GM19023 (cell line): Measurements from ENCODE around the gene ITGB8.

ENCODE experiments used
- ATAC-seq: cut with Tn5 transposase; IDR thresholded peaks from one replicate; pipeline ENCODE4 v1.9.1; 2021; ENCODE audit warnings: mild to moderate bottlenecking, moderate library complexity; ENCODE audit not compliant: unreplicated experiment

ITGB8 gene

DNA sequence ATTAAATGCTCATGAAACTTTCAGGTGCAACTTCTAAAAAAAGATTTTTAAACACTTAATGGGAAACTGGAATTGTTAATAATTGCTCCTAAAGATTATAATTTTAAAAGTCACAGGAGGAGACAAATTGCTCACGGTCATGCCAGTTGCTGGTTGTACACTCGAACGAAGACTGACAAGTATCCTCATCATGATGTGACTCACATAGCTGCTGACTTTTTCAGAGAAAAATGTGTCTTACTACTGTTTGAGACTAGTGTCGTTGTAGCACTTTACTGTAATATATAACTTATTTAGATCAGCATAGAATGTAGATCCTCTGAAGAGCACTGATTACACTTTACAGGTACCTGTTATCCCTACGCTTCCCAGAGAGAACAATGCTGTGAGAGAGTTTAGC is 79.3 kb downstream of the ITGB8 start:
- no peak for ATAC-seq

DNA sequence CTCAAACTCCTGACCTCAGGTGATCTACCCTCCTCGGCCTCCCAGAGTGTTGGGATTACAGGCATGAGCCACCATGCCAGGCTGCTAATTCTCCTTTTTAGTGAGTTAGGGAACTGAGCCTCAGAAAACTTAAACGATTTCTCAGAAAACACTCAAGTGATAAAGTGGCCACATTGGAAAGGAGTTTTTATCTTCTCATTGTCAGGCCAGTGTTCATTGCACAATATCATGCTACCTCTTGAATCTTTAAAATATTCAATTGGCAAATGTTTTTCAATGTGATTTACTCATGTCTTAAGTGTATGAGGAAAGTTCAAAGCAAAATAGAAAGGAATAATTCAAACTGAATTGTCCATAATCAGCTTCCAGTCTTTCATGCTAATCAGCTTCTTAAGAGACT is 80.7 kb downstream of the ITGB8 start:
- ATAC-seq = no peak

DNA sequence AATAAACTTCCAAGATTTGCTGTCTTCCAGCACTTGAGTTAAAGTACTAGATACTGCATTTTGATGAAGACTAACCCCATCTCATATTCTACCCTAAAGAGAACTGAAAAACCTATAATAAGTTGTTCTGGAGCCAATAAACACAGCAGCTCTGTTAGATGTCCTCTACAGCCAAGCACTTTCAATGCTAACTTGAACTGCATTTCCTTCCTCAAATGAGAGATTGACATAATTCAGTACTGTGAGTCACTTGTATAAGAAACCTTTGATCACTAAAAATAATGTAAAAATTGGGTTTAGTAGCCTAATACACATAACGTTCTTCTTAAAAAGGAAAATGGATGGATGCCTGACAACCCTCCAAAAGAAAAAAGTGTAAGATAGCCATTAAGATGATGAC is 81.3 kb downstream of the ITGB8 start:
- no peak for ATAC-seq

DNA sequence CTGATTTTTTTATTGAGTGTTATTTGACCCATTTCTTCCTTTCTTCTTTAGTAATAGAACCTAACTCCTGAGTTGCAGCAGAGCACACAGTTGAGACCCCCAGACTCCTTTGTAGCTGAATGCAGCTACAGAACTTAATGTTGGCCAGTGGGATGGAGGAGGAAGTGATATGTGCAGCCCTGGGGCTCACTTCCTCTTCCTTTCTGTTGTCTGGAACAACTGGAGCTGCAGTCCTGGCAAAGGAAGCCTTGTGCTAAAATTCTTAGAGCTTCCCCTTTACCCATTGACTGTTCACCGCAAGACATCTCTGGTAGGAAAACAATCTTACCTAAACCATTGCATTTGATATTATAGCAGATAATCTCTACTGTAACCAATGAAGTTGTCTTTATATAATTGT is 86.6 kb downstream of the ITGB8 start:
- no peak for ATAC-seq

DNA sequence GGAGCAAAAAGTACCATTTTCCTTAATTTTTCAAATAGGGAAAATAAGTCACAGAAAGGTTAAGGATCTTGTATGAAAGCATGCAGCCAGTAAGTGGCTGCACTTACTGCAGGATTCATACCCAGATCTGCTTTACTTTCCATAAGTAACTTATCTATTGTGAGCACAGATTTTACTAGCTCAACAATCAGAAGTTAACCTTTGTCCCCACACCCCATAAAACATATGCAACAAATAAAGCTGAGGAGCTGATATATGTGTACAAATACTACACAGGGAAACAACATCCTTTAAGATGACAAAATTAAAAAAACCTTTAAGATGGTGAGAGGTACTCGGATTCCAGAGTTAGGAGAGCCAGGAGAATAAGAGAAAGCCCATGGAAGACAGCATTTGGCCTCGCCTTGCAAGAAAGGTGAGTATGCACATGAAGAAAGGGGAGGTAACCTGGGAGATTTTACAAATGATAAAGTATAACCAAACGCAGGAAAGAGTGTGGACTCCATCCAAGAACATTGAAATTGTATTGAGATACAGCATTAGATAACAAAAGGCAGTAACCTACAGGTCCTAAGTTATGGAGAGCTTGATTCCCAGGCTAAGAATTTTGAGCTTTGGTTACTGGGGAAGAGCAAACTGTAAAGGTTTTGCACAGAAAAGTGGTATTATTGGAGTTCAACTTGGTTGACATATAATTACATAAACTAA is 87.1 kb downstream of the ITGB8 start:
- no peak for ATAC-seq

DNA sequence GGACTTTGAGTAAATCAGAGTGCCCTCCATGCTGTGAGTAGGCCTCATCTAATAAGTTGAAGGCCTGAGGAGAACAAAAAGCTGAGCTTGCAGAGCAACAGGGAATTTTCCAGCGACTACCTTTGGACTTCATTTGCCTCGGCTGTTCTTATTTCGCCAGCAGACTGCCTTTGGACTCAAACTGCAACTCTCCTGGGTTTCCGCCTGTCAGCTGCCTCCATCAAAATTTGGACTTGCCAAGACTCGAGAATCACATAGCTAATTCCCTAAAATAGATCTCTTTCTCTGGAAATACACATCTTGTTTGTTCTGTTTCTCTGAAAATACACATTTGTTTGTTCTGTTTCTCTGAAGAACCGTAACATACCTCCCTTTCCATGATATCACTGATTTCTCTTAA is 93.8 kb downstream of the ITGB8 start:
- no peak for ATAC-seq

DNA sequence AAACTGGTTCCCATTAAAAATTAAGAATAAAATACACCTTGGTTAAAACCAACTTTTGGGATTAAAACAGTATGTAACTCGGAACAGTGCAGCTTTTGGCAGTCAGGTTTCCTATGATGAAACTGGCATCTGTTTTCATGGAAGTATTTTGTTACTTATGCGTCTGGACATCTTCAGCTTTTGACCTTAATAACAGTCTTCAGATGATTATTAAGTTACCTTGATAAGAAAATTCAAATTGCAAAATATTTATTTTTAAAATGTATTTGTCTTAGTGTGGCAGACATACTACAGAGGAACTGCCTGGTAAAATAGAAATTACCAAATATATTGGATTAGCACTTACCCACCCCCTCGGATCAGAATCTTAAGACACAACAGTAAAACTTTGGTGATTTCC is 100.0 kb downstream of the ITGB8 start:
- ATAC-seq = no peak

DNA sequence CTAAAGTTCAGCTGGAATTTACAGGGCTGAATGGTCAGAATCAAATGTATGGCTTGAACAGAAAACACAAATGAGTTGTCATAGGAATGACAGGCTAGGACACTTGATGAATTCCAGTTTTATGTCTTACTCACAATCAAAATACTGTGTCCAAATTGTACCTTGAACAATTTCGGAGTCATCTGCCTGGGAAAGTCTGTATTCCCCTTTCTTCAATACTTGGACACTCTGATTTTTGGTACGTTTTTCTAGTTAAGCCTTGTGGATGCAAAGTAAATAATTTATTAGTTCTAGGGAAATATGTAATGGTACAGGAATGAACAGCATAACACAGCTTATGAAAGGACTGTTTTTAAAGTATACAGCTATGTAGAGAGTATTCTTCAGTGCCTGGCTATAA is 100.4 kb downstream of the ITGB8 start:
- ATAC-seq = no peak

DNA sequence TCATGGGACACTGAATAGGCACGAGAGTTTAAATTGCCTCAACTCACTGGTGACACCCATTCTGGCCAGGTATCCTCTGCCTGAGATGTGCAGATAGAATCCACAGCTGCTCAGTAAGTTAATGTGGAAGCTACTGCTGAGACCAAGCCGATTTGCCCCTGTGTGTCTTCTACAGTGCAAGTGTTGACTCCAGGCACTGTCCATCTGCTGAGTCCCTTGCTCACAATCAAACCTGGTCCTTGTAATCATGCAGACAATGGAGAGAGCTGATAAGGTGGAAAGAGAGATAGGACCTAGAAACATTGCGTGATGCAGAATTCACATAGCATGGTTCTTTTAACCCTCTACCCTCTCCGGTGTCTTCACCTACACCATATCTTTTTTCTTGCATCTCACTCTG is 101.4 kb downstream of the ITGB8 start:
- no peak for ATAC-seq

DNA sequence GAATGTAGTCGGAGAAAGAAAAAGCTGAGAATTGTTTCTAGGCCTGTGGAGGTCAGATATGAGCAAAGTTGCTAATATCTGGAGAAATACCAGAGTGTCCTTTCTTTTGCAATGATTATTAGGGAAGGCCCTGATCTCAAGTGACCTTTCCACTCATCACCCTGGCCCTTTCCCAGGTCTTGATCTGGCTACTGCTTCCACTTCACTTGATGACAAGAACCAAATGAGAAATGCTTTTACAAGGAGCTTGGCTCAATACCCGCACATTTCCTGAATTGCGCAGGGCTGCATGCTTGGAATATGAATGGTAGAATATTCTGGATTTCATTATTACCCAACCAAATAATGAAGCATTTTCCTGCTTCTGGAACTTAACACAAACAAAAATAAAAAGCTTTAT is 104.6 kb downstream of the ITGB8 start:
- no peak for ATAC-seq

DNA sequence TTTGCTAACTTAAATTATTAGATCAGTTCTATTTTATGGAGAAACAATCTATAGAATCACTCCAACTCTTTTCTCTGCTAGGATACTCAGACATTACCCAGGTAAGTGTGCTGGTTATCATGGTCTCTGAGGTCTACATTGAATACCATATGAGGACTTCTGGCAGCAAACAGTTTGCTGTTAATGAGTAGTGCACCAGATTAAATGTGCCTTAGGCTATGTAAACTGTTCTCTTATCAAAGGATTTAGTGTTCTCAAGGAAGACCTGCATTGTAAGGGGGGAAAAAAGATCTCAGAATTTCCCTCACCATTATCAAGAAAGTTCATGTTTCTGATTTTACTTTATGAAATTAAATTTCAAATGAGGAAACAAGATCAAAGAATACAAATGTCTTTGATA is 107.5 kb downstream of the ITGB8 start:
- ATAC-seq = no peak

DNA sequence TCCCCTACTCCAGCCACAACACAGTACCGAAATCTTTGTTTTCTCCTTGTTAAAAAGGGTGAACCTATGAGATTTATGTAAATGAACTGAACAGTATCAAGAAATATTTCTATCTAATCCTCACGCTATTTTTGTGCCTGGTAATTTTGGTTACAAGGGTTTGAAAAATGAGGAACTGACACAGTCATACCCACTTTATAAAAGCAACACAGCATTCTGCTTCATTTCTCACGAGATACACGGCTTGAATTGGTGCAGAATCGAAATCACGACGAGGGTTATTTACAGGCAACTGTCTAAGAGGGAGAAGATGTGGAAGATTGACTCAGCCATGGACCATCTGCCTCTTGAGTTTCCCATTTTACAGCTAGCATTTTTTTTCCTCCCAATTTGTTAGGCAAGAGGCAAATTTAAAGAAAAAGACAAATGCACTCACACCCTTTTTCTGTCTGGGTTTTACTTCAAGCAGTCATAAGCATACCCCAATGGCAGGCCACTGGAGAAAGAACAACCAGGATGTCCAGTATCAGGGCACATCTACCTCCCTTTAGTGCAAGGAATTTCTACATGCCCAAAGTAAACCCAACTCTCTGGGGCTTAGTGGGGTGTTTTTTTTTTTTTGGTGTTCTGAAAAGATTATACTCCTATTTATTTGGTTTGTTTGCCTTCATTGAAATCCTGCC is 108.1 kb downstream of the ITGB8 start:
- ATAC-seq = peak; percentile 83

DNA sequence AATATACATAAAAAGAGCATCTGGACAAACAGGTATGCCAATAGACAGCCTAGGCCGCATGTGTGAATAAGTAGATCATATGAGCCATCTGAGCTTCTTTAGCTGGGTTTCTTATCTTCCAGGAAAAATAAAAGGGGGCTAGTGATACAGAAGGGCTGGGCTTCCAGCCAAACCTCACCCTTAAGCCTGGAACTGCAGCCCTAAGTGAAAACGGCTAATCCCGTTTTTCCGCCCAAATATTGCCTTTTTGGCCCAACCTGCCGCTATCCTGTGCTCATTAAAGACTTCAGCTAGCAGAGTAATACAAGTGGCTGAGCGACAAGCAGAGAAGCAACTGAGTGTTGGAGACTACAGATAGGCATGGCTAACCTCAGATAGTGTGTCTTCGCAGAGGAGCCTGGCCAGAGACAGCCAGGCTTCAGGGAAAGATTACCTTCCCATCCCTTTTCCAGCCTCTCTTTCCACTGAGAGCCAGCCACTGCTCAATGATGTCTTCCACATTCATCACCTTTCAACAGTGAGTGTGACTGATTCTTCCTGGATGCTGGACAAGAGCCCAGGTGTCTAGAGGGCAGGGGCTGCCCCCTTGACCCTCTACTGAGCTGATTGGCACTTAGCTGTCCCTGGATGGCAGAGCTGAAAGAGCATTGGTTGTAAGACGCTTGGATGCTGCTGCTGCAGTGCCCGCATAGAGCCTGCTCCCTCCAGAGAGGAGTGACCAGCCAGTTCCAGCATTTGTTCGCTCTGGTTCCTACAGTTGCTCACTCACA is 108.9 kb downstream of the ITGB8 start:
- ATAC-seq = no peak

DNA sequence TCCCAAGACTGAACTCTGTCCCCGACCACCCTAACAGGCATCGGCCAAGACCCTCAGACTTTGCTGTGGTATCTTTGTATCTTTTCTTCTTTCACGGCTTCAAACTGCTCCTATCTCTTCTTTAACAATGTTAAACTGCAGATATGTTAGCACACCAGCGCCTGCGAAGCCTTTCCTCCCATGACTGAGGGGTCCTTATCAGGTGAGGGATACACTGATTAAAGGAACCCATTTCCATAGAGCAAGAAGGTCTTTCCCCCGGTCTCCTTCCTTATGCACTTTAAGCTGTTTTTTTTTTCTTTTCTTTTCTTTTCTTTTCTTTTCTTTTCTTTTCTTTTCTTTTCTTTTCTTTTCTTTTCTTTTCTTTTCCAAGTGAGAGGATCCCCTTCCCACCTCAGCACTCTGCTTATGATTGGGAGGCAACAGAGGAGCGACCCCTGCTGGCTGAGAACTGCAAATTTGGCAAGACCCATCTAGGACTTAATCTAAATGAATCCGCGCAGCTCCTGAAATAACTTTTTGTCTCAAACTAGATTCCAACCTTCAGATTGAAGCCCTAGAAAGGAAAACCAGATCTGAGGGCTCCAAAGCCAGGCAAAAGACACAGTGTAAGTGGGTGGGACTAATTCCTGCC is 109.9 kb downstream of the ITGB8 start:
- no peak for ATAC-seq

DNA sequence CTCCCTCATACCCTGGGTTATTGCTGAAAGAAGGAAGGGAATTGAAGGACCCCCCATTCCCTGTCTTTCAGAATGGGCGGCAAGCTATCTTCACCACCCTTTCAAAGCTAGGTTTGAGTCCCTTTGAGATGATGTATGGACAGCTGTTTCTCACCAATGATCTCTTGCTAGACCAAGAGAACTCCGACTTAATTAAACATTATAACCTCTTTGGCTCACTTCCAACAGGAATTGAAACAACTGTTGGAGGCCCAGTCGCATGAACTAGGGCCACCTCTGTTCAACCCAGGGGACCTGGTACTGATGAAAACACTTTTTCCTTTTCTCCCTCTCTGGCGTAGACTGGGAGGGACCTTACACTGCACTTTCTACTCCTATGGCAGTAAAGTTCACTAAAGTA is 110.6 kb downstream of the ITGB8 start:
- no peak for ATAC-seq

DNA sequence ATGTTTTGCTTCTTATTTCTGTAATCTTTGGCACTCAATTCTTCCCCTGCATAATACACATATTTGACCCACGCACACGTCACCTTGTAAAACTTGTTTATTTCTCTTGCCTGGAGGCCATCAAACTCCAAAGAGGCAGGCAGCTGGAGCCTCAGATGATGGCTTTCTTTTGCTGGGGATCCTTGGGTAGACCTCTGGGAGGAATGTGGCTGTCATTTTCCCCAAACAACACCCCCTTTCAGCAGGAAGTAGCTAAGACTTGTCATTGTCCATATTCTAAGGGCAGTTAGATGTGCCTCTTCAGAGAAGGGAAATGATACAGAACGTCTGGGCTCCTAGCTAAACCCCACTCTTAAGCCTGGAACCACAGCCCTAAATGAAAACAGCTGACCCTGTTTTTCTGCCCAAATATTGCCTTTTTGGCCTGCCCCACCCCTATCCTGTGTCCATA is 111.3 kb downstream of the ITGB8 start:
- no peak for ATAC-seq

DNA sequence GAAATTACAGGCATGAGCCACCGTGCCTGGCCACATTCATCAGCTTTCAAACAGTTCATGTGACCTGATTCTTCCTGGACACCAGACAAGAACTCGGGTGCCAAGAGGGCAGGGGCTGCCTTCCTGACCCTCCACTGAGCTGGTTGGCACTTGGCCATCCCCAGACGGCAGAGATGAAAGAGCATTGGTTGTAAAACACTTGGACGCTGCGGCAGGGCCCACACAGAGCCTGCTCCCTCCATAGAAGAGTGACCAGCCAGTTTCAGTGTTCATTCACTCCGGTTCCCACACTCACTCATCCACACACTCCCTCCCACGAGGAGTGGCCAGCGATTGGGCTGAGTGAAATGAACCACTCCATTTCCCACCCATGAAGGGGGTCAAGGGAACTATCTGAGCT is 112.3 kb downstream of the ITGB8 start:
- no peak for ATAC-seq

DNA sequence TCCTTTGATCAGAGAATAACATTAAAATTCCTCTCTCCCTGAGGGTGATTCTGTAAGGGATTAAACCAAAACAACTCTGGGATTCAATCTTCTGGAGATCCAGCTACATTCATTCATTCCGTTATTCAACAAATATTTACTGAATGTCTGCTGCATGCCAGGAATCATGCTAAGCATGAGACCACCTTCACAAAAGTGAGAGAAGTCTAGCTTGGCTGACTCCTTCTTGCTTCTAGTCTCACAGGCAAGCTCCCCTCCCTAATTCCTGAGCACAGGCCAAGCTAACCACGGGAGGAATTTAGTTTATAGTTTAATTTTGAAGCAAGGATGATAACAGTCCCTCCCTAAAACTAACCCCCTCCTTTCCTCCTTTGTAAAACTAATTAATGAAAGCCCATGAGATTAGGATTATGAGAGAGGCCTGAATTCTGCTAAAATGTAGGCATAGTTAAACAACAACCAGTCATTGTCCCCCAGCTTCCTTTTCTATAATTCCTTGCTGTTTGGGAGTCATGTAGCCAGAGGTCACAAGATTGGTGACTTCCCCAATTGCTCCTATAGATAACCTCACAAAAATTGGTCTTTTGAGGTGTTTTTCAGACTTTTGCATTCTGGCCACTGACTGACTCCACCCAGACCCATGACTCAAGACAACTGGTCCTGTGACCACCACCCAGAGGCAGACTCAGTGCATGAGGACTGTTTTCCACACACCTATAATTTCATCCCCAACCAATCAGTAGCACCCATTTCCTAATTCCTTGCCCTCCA is 113.5 kb downstream of the ITGB8 start:
- no peak for ATAC-seq

DNA sequence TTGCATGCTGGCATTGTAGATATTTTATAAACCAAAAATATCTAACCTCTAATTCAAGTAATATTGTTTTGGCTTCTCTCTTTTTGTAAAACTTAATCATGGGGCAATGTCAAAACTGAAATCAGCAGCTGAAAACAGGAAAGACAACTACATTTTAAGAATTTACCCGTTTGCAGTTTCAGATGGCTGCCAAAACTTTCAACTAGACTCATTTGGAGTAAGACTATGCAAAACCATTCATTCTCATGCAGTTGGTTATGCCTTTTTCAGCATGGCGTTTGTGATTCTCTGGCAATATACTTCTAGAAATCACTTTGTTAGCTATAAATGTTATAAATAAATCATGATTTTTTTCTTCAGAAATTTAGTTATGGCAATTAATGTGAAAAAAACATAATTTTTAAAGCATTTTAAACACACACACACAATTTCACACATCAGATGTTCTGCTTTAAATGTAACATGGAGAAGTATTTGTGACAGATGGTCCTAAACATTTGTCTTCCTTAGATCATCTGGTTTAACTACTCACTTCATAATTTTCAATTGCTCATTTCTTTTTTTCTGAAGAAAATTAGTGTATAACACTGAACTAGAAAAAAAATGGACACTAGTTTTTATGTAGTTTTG is 116.4 kb downstream of the ITGB8 start:
- ATAC-seq = peak; percentile 84

DNA sequence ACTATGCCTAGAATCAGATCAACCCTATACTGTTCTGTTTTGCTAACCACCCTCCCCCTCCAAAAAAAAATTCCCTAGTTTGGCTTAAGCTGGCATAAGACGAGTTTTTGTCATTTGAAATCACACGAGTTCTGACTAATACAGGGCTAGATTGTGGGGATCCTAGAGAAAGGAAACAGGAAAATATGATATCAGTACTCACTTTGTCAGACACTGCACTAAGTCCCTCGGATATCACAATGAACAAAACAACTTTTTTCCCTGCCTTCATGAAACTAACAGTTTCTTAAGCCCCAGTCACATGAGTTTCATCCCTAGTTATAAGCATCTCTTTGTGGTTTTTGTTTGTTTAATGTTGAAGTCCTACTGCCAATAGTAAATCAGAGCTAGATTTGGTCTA is 118.5 kb downstream of the ITGB8 start:
- no peak for ATAC-seq
